SU-DHL-6 (cell line): ENCODE results near the gene PNPLA7.

Source experiments
- EZH2phosphoT487 ChIP-seq: fragments of 200-600 bp; sonication (generic), shearing (Covaris generic); conservative IDR thresholded peaks from 2 replicates; pipeline ENCODE4 v1.6.1; 2018; ENCODE audit warnings: mild to moderate bottlenecking, antibody characterized with exemption, low read length, moderate library complexity, mixed read lengths
- TF ChIP-seq, protein P1 (sequence below): fragments of 200-600 bp; sonication (generic); IDR thresholded peaks from one replicate; pipeline ENCODE4 v1.5.1; 2017; ENCODE audit warnings: antibody characterized with exemption, mild to moderate bottlenecking, low read length, moderate library complexity; ENCODE audit not compliant: insufficient read depth, poor library complexity, severe bottlenecking

DNA sequence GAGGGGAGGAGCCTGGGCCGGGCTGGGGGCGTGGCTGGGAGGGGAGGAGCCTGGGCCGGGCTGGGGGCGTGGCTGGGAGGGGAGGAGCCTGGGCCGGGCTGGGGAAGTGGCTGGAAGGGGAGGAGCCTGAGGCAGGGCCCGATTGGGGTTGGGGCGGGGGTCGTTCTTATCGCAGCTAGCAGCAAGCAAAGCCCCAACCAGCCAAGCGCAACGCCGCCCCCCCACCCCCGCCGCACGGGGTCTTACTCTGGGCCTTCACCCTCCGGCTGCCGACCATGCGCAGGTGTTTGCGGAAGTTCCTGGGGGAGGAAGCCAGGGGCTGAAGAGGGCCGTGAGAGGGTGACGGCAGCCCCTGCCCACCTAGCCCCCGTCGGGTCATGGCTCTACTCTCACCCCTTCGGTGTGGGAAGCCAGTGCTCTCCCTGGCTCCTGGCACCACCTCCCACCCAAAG lies 96.0 kb downstream of the PNPLA7 start:
- TF ChIP-seq, protein P1, sequence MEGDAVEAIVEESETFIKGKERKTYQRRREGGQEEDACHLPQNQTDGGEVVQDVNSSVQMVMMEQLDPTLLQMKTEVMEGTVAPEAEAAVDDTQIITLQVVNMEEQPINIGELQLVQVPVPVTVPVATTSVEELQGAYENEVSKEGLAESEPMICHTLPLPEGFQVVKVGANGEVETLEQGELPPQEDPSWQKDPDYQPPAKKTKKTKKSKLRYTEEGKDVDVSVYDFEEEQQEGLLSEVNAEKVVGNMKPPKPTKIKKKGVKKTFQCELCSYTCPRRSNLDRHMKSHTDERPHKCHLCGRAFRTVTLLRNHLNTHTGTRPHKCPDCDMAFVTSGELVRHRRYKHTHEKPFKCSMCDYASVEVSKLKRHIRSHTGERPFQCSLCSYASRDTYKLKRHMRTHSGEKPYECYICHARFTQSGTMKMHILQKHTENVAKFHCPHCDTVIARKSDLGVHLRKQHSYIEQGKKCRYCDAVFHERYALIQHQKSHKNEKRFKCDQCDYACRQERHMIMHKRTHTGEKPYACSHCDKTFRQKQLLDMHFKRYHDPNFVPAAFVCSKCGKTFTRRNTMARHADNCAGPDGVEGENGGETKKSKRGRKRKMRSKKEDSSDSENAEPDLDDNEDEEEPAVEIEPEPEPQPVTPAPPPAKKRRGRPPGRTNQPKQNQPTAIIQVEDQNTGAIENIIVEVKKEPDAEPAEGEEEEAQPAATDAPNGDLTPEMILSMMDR = no peak
- TF ChIP-seq EZH2phosphoT487 = no peak
